Thyroid gland (tissue), 4 donors: ENCODE results near the gene ETV6.

Source experiments
- POLR2A ChIP-seq, 2 donors: fragments of 450-650 bp; IDR thresholded peaks; one replicate each; pipeline ENCODE4 v1.6.1; 2017; ENCODE audit warnings: antibody characterized with exemption in 2 of 2, mild to moderate bottlenecking in 2 of 2, moderate library complexity in 1 of 2
- TF ChIP-seq, protein P1 (sequence below), 6 experiments: fragments of 200-600 bp in 3 of 6; fragments of 450-650 bp in 3 of 6; sonication (generic) in 3 of 6; IDR thresholded peaks; one replicate each; pipeline ENCODE4 v1.5.1; 2016 to 2019; ENCODE audit warnings: antibody characterized with exemption in 6 of 6, mild to moderate bottlenecking in 2 of 6, inconsistent platforms in 1 of 6, moderate library complexity in 1 of 6

DNA sequence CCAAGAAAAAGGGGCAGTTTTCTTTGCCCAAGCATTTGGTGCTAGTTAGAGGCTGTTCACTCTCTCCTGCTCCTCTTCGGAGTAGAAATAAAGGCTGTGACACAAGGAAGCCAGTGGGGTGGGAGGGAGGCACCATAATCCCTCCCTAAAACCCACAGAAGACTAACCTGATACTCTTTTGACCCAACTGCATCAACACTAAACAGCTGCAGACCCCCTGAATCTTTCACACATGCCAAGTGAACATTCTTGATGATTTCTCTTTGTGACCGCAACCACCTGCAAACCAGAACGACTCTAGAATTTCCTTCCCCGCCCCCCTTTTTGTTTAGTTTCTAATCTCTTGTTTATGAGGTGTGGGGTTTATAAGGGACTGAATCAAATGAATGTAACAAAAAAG, 245.4 kb downstream of the ETV6 start:
- TF ChIP-seq, protein P1, sequence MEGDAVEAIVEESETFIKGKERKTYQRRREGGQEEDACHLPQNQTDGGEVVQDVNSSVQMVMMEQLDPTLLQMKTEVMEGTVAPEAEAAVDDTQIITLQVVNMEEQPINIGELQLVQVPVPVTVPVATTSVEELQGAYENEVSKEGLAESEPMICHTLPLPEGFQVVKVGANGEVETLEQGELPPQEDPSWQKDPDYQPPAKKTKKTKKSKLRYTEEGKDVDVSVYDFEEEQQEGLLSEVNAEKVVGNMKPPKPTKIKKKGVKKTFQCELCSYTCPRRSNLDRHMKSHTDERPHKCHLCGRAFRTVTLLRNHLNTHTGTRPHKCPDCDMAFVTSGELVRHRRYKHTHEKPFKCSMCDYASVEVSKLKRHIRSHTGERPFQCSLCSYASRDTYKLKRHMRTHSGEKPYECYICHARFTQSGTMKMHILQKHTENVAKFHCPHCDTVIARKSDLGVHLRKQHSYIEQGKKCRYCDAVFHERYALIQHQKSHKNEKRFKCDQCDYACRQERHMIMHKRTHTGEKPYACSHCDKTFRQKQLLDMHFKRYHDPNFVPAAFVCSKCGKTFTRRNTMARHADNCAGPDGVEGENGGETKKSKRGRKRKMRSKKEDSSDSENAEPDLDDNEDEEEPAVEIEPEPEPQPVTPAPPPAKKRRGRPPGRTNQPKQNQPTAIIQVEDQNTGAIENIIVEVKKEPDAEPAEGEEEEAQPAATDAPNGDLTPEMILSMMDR (IDR thresholded peaks at IDR 0.05), result no peak
- TF ChIP-seq POLR2A (IDR thresholded peaks at IDR 0.05), result no peak
